AG09319 (cell line): Measurements from ENCODE around the gene JARID2.

ENCODE experiments used
- DNase-seq: peaks from one replicate; pipeline ENCODE4 v3.0.0-alpha.2; 2010; ENCODE audit warnings: low read depth; ENCODE audit errors: extremely low read depth
- CTCF ChIP-seq: IDR thresholded peaks from 2 replicates; pipeline ENCODE4 v1.5.1; 2011; ENCODE audit warnings: low read depth, mild to moderate bottlenecking, inconsistent platforms, low read length, moderate library complexity

The JARID2 gene

GRCh38 chr6:15220062-15220461 lies 25.8 kb upstream of the JARID2 start:
- TF ChIP-seq CTCF: no peak
- DNase-seq: no peak

- no peak for DNase-seq
- TF ChIP-seq CTCF: no peak
Observed at GRCh38 chr6:15227827-15228318, 18.0 kb upstream of the JARID2 start.

- no peak for DNase-seq
- no peak for TF ChIP-seq CTCF
Observed at GRCh38 chr6:15230827-15231226, 15.0 kb upstream of the JARID2 start.

GRCh38 chr6:15232836-15233510 lies 12.9 kb upstream of the JARID2 start:
- no peak for DNase-seq
- TF ChIP-seq CTCF: no peak

GRCh38 chr6:15234068-15234758 lies 11.7 kb upstream of the JARID2 start:
- DNase-seq: no peak
- TF ChIP-seq CTCF: no peak

- TF ChIP-seq CTCF: no peak
- no peak for DNase-seq
Observed at GRCh38 chr6:15239616-15240364, 6.1 kb upstream of the JARID2 start.

- no peak for TF ChIP-seq CTCF
- no peak for DNase-seq
Observed at GRCh38 chr6:15242503-15242902, 3.4 kb upstream of the JARID2 start.
